SHP77 treated with DMSO at 0.1 percent for 48 hours (cell line): ENCODE results near the gene FEM1A.
"Not testable (repeated sequence)": the region's sequence is repeated elsewhere in the genome, so short reads cannot be mapped to it uniquely, and the experiment has no call there.

ENCODE experiments used
- DNase-seq: peaks from one replicate; lab custom pipeline; 2025; lab: John Stamatoyannopoulos, UW

The FEM1A gene

GRCh38 chr19:4791183-4792018 lies at the start of gene FEM1A:
FEM1A (plus strand) TSS chr19:4791734; CDS start chr19:4791855, 121 bp downstream.
- DNase-seq, result peak; percentile 100

- no peak for DNase-seq
Measured at GRCh38 chr19:4742723-4743646, 48.5 kb upstream of the FEM1A start.

GRCh38 chr19:4744451-4745174 lies 46.9 kb upstream of the FEM1A start:
- DNase-seq, result no peak

- DNase-seq, result not testable (repeated sequence)
Measured at GRCh38 chr19:4745175-4745574, 46.4 kb upstream of the FEM1A start.

GRCh38 chr19:4745986-4746385 lies 45.5 kb upstream of the FEM1A start:
- DNase-seq, result no peak

GRCh38 chr19:4748185-4748584 lies 43.3 kb upstream of the FEM1A start:
- no peak for DNase-seq

- DNase-seq, result peak; percentile 47
Measured at GRCh38 chr19:4748589-4748988, 42.9 kb upstream of the FEM1A start.

GRCh38 chr19:4749870-4750590 lies 41.5 kb upstream of the FEM1A start:
- no peak for DNase-seq

- DNase-seq, result no peak
Measured at GRCh38 chr19:4754248-4754647, 37.3 kb upstream of the FEM1A start.

- DNase-seq, result no peak
Measured at GRCh38 chr19:4755459-4755858, 36.1 kb upstream of the FEM1A start.

- no peak for DNase-seq
Measured at GRCh38 chr19:4758082-4758481, 33.5 kb upstream of the FEM1A start.

GRCh38 chr19:4758659-4759058 lies 32.9 kb upstream of the FEM1A start:
- DNase-seq, result no peak

GRCh38 chr19:4759388-4760284 lies 31.9 kb upstream of the FEM1A start:
- DNase-seq, result peak; percentile 78

- no peak for DNase-seq
Measured at GRCh38 chr19:4760285-4760650, 31.3 kb upstream of the FEM1A start.

- no peak for DNase-seq
Measured at GRCh38 chr19:4763021-4763420, 28.5 kb upstream of the FEM1A start.

- DNase-seq, result no peak
Measured at GRCh38 chr19:4764393-4764660, 27.2 kb upstream of the FEM1A start.

- peak; percentile 74 for DNase-seq
Measured at GRCh38 chr19:4768934-4769777, 22.4 kb upstream of the FEM1A start.

GRCh38 chr19:4772566-4772965 lies 19.0 kb upstream of the FEM1A start:
- DNase-seq, result no peak

- no peak for DNase-seq
Measured at GRCh38 chr19:4773047-4773640, 18.4 kb upstream of the FEM1A start.
